NB4 (cell line): ENCODE measurements around the gene TMEM202.

Source experiments
- CTCF ChIP-seq: IDR thresholded peaks from one replicate; pipeline ENCODE4 v1.5.1; 2012; ENCODE audit warnings: low read depth, low read length
- POLR2A ChIP-seq: IDR thresholded peaks from 2 replicates; pipeline ENCODE4 v1.6.1; 2011; ENCODE audit warnings: mild to moderate bottlenecking; ENCODE audit not compliant: insufficient read length; ENCODE audit errors: extremely low read depth

- TF ChIP-seq CTCF = no peak
- TF ChIP-seq POLR2A = no peak
Measured at GRCh38 chr15:72361176-72361575, 36.9 kb upstream of the TMEM202 start.
